PFSK-1 (cell line): ENCODE results near the gene EDC3.

Source experiments
- FOXP2 ChIP-seq: optimal IDR thresholded peaks from 2 replicates; pipeline ENCODE3; 2011; ENCODE audit warnings: borderline replicate concordance, control low read depth, inconsistent platforms; ENCODE audit not compliant: insufficient read depth; ENCODE audit errors: extremely low read length, extremely low read depth
- POLR2AphosphoS5 ChIP-seq: IDR thresholded peaks from 2 replicates; pipeline ENCODE4 v1.6.1; 2012; ENCODE audit warnings: low read depth, mild to moderate bottlenecking, control low read depth, low read length, moderate library complexity
- REST ChIP-seq, 2 experiments: IDR thresholded peaks; 2 replicates each; pipeline versions ENCODE4 v1.6.1 to v1.8.0; 2011 to 2012; ENCODE audit warnings: low read depth in 2 of 2, low read length in 2 of 2, control low read depth in 1 of 2, inconsistent platforms in 1 of 2, mild to moderate bottlenecking in 1 of 2, moderate library complexity in 1 of 2; ENCODE audit not compliant: insufficient read depth in 1 of 2

- TF ChIP-seq FOXP2: no peak
- TF ChIP-seq REST (IDR thresholded peaks at IDR 0.05; ENCODE audit: insufficient read depth in 1 of 2, low read depth in 2 of 2, low read length in 2 of 2): no peak
- no peak for TF ChIP-seq POLR2AphosphoS5
Observed at GRCh38 chr15:74595271-74595670, 100.6 kb downstream of the EDC3 start.
